Activated CD4-positive, alpha-beta T cell treated with anti-CD3 and anti-CD28 coated beads, Interleukin-2, Interleukin-6, amounts not matched to agents 100 ng/mL and 50 ng/mL, durations not matched to agents 16 hours and 8 hours (primary cell): ENCODE results near the gene ZBTB9.

Experiments used
- DNase-seq: peaks from one replicate; pipeline ENCODE4 v3.0.0-alpha.2; 2020

ZBTB9 gene

DNA sequence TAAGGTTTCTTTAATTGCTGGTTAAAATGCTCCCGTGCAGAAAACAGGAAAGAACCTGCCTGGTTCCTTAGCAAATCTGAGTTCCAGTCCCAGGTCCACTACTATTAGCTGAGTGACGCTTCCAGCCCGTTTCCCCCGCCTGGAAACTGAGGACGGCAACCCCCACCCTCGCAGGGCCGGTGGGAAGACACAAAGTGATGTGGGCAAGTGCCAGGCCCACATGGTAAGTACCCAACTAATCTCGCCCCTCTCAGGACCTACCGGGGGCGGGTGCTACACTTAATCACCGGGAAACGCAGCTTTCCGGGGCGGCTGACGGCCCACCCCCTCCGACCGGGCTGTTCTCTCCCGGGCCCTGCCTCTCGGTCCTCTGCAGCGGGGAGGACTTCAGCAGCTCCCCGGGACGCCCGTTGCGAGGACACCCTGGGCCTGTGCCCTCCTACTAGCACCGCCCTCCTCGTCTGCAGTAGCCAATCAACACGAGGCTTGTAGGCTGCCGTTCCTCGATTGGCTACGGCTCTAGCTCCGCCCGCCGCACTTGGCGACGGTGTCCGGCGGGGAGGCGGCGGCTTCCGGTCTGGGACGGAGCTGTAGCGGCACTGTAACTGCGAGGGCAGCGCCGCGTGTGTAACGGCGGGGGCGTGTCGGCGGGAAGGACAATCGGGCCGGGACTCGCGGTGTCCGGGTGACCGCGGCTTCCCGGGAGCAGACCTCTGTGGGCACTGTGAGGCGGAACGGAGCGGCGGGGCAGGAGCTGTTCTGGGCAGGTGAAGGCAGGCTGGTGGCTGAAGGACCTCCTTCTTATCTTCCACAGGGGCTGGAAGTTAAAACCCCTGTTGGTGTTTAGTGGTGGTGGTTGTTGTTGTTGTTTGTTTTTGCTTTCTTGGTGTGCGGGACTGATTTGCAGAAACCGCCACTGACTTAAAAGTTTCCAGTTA lies at the start of gene ZBTB9:
TSS of gene ZBTB9 (plus strand) at position 568 of the 938 bp plus-strand sequence. CDS start 525 bp downstream, outside the sequence.
- peak; percentile 97 for DNase-seq

DNA sequence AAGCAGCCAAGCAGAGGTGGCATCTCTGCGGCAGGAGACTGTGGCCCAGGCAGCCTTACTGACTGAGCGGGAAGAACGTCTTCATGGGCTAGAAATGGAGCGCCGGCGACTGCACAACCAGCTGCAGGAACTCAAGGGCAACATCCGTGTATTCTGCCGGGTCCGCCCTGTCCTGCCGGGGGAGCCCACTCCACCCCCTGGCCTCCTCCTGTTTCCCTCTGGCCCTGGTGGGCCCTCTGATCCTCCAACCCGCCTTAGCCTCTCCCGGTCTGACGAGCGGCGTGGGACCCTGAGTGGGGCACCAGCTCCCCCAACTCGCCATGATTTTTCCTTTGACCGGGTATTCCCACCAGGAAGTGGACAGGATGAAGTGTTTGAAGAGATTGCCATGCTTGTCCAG lies 49.5 kb upstream of the ZBTB9 start:
- no peak for DNase-seq

DNA sequence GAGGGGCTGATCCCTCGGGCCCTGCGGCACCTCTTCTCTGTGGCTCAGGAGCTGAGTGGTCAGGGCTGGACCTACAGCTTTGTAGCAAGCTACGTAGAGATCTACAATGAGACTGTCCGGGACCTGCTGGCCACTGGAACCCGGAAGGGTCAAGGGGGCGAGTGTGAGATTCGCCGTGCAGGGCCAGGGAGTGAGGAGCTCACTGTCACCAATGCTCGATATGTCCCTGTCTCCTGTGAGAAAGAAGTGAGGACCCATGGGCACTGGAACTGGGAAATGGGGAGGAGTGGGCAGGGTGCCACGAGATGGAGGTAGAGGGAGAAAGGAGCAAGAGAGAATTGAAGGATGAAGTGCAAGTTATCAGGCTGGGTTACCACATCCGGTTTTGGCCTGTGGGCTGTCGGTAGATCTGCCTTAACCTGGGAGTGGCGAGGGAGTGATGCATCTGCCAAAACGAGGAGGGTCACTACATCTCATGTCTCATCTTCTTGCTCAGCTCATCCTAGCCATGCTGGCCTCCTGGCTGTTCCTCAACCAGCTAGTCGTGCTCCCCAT lies 48.9 kb upstream of the ZBTB9 start:
- DNase-seq, result no peak

GRCh38 chr6:33406126-33406525 lies 48.2 kb upstream of the ZBTB9 start:
- no peak for DNase-seq

DNA sequence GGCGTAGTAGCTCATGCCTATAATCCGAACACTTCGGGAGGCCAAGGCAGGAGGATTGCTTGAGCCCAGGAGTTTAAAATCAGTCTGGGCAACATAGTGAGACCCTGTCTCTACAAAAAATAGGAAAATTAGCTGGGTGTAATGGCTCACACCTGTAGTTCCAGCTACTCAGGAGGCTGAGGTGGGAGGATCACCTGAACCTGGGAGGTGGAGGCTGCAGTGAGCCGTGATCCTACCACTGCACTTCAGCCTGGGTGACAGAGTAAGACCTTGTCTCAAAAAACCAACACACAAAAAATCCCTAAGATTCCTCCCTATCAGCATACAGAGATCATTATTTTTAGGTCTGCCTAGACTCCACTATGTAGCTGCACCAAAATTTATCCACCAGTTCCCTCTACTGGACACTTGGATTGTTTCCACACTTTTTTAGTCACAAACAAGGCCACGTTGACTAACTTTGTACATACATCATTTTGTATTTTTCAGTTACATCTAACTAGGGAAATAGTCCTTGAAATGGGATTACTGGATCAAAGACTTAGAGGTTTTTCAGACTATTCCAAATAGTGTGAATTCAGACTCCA lies 47.2 kb upstream of the ZBTB9 start:
- no peak for DNase-seq

DNA sequence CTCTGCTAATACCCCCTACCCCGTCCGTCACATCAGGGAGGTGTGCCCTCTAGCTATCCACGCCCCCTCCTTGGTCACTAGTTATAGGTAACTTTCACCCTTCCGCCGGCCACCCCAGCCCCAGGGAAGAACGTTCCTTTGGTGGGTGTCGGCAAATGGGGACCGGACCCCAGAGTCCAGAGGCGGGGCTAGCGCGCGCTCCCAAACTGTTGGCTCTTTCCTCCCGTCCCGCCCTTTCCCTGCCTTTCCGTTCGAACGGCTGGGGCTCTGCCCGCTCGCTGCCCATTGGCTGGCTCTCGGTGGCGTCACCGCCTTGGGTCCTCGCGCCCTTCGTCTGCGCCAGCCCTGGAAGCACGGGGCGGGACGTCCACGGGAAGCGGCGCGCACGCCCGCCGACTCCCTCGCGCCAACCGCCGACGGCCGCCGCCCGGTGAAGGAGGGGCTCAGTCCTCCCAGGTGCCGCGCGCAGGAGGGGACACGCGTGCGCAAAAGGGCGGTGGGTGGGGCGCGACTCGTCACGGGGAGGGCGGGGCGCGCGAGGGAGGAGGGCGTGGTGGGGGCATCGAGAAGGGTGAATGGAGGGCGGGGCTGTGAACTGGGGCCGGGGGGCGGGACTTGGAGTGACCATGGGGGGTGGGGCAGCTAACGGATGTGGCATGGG lies 44.2 kb upstream of the ZBTB9 start:
- peak; percentile 98 for DNase-seq

DNA sequence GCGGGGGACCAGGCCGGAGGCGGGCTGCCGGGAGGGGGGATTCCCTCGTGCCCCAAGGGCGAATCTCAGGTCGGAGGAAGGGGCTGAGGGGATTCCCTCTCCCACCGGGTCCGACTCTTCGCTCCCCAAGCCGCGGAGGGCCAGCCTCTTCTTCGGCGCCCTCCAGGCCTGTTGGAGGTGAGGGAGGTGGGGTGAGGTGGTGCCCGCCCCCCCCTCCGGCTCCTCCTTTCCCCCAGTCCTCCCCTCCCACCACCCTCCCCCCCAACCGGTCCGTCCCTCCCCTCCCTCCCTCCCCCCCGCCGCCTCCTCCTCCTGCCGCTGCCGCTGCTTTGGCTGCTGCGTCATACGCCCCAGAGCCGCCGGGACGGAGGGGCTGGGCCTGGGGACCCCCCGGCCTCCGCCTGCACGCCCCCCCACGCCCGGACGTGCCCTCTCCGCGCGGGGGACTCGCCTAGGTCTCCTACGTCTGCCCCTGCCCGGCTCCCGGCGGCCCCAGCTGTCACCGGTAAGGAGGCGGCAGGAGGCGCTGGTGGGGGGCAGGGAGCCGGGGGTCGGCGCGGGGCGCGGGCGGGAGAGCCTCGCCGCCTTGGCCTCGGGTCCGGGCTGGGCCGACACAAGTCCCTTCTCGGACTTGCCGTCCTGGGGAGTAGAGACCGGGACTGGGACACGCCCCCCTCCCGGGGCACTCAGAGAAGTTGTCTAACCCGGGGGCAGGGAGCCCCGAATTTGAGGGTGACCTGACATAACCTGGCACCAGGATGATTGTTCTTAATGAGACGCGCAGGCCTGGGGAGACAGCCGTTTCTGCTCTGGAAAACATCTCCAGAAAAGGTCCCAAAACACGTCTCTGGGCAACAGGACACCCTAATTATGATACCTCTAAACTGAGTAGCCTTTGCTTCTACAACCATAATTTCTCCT lies 43.4 kb upstream of the ZBTB9 start, which contains the start of gene PHF1:
TSS of gene PHF1 (plus strand) at position 304 of the 921 bp plus-strand sequence. CDS start 1,250 bp downstream, outside the sequence.
- DNase-seq, result no peak

GRCh38 chr6:33411632-33412005 lies 42.8 kb upstream of the ZBTB9 start:
- no peak for DNase-seq

DNA sequence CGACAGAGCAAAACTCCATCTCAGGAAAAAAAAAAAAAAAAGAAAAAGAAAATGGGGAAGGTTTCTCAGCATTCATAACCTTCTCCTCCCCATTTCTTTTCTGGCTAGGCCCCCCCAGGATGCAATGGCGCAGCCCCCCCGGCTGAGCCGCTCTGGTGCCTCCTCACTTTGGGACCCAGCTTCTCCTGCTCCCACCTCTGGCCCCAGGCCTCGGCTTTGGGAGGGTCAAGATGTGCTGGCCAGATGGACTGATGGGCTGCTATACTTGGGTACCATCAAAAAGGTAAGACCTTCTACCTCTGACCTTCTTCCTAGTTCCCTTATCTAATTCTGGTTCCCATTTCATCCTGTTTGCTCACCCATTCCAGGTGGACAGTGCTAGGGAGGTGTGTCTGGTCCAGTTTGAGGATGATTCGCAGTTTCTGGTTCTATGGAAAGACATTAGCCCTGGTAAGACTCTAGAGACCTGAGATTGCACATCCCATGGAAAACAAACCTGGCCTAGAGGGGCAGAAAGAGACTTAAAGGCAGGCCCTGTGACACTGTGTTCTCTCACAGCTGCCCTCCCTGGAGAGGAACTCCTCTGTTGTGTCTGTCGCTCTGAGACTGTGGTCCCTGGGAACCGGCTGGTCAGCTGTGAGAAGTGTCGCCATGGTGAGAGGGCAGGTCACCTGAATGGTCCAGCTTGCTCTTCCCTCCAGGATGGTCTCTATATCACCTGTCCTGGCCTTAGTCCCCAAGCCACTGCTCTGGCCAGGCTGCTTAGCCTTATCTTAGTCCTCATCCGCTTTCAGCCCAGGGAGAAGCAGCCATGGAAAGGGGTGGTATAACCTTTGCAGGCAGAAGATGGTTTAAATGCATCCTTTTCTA lies 42.0 kb upstream of the ZBTB9 start:
- no peak for DNase-seq

- no peak for DNase-seq
Observed at GRCh38 chr6:33413241-33414120, 40.9 kb upstream of the ZBTB9 start.

DNA sequence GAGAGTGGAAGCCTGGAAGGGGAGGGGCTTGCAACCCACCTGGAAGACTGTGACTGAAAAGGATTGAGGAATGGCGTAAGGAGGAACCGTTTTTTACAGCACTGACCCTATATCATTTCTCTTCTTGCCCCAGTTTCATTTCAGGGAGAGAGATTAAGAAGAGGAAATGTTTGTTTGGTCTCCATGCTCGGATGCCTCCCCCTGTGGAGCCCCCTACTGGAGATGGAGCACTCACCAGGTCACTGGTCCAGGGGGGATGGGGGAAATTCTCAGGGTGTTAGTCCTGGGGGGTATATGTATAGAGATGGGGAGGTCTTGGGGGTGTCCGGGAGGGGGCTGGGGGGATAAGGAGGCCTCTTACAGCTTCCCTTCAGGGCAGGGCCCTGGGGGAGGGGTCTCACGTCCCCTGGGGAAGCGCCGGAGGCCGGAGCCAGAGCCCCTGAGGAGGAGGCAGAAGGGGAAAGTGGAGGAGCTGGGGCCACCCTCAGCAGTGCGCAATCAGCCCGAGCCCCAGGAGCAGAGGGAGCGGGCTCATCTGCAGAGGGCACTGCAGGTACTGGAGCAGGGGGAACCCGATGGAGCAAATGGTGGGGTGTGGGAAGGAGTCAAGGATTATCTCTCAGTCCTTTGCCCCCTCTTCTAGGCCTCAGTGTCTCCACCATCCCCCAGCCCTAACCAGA lies 39.6 kb upstream of the ZBTB9 start:
- DNase-seq, result peak; percentile 30

GRCh38 chr6:33415831-33416230 lies 38.5 kb upstream of the ZBTB9 start:
- DNase-seq, result no peak

DNA sequence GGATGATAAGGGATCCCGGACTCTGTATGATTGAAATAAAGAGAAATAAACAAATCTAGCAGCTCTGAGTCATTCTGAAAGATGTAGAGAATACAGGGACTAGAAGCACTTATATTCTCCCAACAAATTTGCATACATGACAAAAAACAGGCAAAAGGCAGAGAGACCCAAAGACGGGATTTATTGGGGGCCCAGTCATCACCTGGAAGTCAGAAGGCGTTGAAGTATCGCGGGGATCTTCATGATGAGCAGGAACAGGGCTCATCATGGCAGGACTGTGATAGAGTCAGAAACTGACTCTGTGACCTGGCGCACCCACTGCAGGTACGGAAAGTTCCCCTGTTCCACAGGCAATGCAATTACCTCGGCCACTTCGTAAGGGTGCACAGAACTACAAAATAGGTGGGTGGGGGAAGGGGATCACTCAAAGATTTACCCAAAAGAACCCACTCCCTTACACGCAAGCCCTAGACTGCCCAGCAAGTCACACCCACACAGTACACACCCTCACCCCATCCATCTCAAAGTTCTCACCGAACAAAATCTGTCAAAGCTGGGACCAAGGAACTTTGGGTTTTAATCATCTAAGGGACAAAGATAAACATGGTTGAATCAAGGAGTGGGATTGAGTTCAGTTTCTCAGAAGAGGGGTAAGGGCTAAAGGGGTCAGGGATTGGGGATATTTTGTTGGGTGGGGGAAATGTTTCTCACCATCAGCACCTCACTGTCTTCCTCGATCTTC lies 37.8 kb upstream of the ZBTB9 start:
- peak; percentile 69 for DNase-seq

DNA sequence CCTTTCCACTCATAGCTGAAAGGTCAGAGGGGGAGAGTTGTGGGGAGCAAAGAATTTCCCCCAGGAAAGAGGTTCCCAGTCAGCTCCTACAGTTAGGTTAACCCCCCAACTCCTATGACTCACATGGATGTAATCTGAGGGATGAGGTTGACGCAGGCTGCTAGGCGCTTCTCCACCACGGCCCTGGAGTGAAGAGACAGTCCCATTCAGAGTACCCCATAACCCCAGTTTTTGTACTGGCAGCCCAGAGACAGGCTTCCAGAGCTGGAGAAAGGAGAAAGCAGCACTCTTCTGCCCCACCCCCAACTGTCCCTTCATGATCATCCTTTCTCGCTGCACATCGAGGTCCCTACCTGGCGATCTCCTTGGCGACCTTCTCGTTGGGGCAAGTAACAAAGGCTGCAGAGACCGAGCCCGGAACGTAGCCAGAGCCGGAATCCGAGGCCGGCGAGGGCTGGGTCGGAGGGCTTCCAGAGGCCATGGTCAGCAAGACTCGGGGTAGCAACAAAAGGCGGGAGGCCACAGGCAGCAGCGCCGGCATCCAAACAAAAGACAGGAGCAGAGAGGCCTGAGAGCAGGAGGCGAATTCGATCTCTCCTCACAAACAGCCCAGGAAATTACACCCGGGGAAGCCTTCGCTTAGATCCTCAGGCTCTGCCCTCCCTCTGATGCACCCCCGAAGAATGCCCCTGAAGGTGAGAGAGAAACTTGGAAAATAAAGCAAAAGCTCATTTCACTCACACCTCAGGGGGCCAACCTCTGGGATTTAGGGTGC lies 37.1 kb upstream of the ZBTB9 start:
- DNase-seq, result peak; percentile 30

- DNase-seq, result peak; percentile 99
Observed at GRCh38 chr6:33417903-33418689, 36.3 kb upstream of the ZBTB9 start, which contains the start of gene CUTA. Gene CUTA, minus strand, starts transcription at chr6:33418107. Its CDS starts 107 bp downstream, at chr6:33418000.

GRCh38 chr6:33418690-33419291 lies 35.6 kb upstream of the ZBTB9 start:
- DNase-seq, result peak; percentile 80
